IPS DF 6.9 (cell line): ENCODE data around the gene CCT8.
"Not testable (repeated sequence)": the region's sequence is repeated elsewhere in the genome, so short reads cannot be mapped to it uniquely, and the experiment has no call there.

Source experiments
- DNase-seq: peaks from one replicate; pipeline ENCODE4 v3.0.0-alpha.2; 2013; ENCODE audit warnings: low read depth, low spot score
- H3K27ac ChIP-seq: one replicate; pipeline ENCODE4 v1.5.1; 2013; ENCODE audit warnings: low read length, control low read depth
- H3K27me3 ChIP-seq: 2 replicates; pipeline ENCODE4 v1.6.1; 2013; ENCODE audit warnings: mild to moderate bottlenecking, low read length; ENCODE audit not compliant: control insufficient read depth, insufficient read depth
- H3K36me3 ChIP-seq: 2 replicates; pipeline ENCODE4 v1.6.1; 2013; ENCODE audit warnings: low read length; ENCODE audit not compliant: control insufficient read depth, insufficient read depth
- H3K4me1 ChIP-seq: 2 replicates; pipeline ENCODE4 v1.6.1; 2013; ENCODE audit warnings: low read length; ENCODE audit not compliant: control insufficient read depth, insufficient read depth
- H3K4me3 ChIP-seq: 2 replicates; pipeline ENCODE4 v1.5.1; 2013; ENCODE audit warnings: mild to moderate bottlenecking, low read length
- H3K9me3 ChIP-seq: 2 replicates; pipeline ENCODE4 v1.6.1; 2013; ENCODE audit warnings: low read length, inconsistent platforms; ENCODE audit not compliant: control insufficient read depth, insufficient read depth
- WGBS: extraction: QIAGEN DNeasy Blood & Tissue Kit; methylation state at CpG from one replicate; pipeline ENCODE4 v1.1.7; 2013; ENCODE audit warnings: mixed read lengths, missing lambda C conversion rate; ENCODE audit not compliant: insufficient read length, insufficient coverage; 5-methylcytosine and 5-hydroxymethylcytosine counted together

Gene CCT8

DNA sequence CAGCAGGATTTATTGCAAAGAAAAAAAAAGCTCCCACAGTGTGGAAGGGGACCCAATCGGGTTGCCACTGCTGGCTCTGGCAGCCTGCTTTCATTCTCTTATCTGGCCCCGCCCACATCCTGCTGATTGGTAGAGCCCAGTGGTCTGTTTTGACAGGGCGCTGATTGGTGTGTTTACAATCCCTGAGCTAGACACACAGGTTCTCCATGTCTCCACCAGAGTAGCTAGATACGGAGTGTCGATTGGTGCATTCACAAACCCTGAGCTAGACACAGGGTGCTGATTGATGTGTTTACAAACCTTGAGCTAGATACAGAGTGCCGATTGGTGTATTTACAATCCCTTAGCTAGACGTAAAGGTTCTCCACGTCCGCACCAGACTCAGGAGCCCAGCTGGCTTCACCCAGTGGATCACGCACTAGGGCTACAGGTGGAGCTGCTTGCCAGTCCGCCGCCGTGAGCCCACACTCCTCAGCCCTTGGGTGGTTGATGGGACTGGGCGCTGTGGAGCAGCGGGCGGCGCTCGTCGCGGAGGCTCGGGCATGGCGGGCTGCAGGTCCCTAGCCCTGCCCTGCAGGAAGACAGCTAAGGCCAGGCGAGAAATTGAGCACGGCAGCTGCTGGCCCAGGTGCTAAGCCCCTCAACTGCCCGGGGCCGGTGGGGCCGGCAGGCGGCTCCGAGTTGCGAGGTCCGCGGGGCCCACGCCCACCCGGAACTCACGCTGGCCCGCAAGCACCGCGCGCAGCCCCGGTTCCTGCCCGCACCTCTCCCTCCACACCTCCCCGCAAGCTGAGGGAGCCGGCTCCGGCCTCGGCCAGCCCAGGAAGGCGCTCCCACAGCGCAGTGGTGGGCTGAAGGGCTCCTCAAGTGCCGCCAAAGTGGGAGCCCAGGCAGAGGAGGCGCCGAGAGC lies 3.5 kb upstream of the CCT8 start:
- no CpG with 5 or more reads among the region's 50 CpGs for WGBS
- H3K4me1 ChIP-seq, H3K36me3 ChIP-seq, DNase-seq, H3K27me3 ChIP-seq, H3K27ac ChIP-seq, H3K4me3 ChIP-seq, H3K9me3 ChIP-seq: not testable (repeated sequence)

DNA sequence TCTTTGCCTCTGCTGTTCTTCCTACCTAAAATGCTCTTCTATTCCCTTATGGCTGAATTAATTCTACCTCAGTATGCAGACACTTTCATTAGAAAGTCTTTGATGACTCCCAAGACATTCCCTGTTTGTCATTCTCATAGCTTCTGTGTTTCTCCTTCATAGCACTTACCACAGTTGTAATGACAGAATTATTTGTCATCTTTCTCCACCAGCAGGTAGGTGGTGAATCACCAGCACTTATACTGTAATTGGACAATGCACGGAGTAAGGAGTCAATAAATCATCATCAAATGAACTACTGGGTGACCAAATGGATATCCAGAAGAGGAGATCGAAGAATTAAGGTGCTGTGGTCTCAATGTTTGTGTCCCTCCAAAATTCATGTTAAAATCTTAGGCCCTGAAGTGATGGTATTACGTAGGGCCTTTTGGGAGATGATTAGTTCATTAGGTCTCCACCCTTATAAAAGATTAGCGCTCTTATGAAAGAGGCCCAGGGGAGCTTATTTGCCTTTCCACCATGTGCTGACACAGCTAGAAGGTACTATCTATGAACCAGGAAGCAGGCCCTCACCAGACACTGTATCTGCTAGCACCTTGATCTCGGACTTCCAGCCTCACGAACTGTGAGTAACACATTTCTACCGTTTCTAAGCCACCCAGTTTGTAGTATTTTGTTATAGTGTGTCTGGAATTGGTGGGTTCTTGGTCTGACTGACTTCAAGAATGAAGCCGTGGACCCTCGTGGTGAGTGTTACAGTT lies 2.4 kb upstream of the CCT8 start:
- Histone ChIP-seq H3K4me3 (no peak overlapping the region), H3K36me3 (no peaks in the 10 kb centered on the region), H3K27me3 (no peaks in the 10 kb centered on the region), H3K9me3 (no peaks in the 10 kb centered on the region), H3K4me1 (no peaks in the 10 kb centered on the region), H3K27ac (no peak overlapping the region)
- no CpG with 5 or more reads among the region's 9 CpGs for WGBS
- no peak for DNase-seq

DNA sequence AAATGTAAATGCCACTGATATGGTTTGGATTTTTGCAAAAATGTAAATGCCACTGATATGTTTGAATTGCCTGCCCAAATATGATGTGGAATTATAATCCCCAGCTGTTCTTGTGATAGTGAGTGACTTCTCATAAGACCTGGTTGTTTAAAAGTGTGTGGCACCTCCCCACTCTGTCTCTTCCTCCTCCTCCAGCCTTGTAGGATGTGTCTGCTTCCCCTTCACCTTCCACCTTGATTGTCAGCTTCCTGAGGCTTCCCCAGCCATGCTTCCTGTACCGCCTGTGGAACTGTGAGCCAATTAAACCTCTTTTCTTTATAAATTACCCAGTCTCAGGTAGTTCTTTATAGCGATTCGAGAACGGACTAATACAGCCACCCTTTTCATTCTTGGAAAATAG lies 1.3 kb upstream of the CCT8 start:
- no peaks in the 10 kb centered on the region for H3K4me1 ChIP-seq
- no peaks in the 10 kb centered on the region for H3K9me3 ChIP-seq
- WGBS, result no CpG with 5 or more reads among the region's 4 CpGs
- no peak overlapping the region for H3K27ac ChIP-seq
- H3K36me3 ChIP-seq, result no peaks in the 10 kb centered on the region
- DNase-seq, result no peak
- H3K4me3 ChIP-seq, result no peak overlapping the region
- no peaks in the 10 kb centered on the region for H3K27me3 ChIP-seq

DNA sequence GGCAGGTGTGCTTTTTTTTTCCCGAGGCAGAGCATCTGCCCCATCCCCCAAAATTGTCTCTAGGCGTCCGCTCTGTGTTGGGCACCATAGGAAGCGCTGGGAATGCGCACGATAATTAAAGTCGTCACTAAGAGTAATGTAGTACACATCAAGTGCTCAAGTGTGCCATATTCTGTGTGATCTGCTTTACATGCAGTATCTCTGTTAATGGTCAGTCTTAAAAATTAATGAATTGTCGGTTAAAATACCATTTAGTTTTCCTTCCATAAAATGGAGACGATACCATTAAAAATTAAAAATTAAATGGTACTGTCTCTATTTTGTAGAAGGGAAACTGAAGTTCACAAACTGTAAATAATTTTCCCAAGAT lies 544 bp upstream of the CCT8 start:
- Histone ChIP-seq H3K4me3 (peak overlapping the region; percentile 83; the same call in 1 of the 2 replicates), H3K4me1 (no peaks in the 10 kb centered on the region), H3K27ac (no peak overlapping the region), H3K9me3 (no peaks in the 10 kb centered on the region), H3K36me3 (no peaks in the 10 kb centered on the region), H3K27me3 (no peaks in the 10 kb centered on the region)
- DNase-seq, result no peak
- whole genome bisulfite sequencing, result no CpG with 5 or more reads among the region's 9 CpGs

DNA sequence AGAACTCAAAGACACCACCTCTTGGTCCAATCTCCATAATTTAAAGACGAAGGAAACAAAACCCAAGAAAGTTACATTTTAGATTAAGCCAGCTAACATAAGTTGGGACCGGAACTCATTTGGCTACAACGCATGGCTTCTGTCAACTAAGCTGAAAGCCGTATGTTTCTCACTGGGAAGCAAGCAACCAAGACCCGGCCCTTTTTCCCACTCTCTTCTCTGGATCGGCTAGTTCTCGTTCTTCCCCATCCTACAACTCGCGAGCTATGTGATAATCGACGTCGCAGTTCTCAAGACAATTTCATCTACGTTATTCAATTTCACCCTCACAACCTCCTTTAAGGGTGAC lies 601 bp downstream of the CCT8 start:
- Histone ChIP-seq H3K27ac (no peak overlapping the region), H3K4me1 (no peaks in the 10 kb centered on the region), H3K9me3 (no peaks in the 10 kb centered on the region), H3K4me3 (peak overlapping the region; percentile 79), H3K27me3 (no peaks in the 10 kb centered on the region), H3K36me3 (no peaks in the 10 kb centered on the region)
- no peak for DNase-seq
- WGBS, result no CpG with 5 or more reads among the region's 13 CpGs

DNA sequence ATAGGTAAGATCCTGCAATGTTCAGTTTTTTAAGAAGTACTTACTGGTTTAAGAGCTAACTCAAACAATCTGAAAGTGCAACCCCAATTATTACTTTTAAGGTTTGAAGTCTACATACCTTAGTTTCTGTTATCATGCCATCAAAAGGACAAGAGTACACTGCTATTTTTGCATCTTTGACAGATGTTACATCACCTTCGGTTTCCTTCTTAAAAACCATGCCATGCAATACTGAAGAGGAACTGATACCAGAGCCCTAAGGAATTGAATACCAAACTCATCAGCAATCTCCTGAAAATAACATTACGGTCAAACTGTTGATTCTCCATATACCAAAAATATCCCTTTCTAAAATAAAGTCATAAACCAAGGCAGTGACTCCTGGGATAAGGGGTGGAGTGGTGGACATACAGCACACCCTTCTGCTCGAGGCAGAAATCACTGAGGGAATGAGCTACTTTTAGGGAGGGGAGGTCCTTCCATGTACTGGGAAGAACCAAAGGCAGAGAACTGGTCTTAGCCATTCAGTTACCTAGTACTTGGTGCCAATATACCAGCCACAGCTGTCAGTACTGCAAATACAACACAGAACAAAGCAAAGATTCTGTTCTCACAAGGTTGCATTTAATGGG lies 8.5 kb downstream of the CCT8 start:
- H3K9me3 ChIP-seq, result no peaks in the 10 kb centered on the region
- no peak overlapping the region for H3K27ac ChIP-seq
- WGBS, result 100% methylated on average over 1 of the region's 3 CpGs
- H3K36me3 ChIP-seq, result peaks cover 18% of the 10 kb centered on the region; the same call in 1 of the 2 replicates
- H3K4me1 ChIP-seq, result no peaks in the 10 kb centered on the region
- no peak overlapping the region for H3K4me3 ChIP-seq
- DNase-seq, result no peak
- no peaks in the 10 kb centered on the region for H3K27me3 ChIP-seq

DNA sequence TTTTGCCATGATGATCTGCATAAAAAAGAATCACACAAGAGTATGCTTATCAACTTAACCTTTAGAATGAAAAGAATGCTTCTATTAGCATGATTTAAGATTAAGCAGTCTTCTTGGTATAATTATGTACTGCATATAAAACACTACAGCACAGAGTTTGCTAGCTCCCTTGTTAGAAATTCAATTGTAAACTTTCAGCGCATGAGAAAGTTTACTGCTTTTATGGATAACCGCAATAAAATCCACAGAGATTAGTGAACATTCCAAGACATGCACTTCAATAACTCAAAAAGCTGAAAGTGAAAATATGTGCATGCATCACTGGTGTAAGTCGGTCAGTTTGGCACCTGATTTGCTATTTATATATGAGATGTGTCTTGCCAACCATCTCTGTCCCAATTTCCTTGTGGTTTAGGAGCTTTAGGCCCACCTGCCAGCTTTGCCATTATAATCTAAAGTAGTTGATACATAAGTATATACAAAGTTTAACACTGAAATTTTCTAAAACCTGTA lies 16.9 kb downstream of the CCT8 start:
- Histone ChIP-seq H3K9me3 (no peaks in the 10 kb centered on the region), H3K4me3 (no peak overlapping the region), H3K27me3 (no peaks in the 10 kb centered on the region), H3K36me3 (peaks cover 4% of the 10 kb centered on the region; the same call in 1 of the 2 replicates), H3K27ac (no peak overlapping the region), H3K4me1 (no peaks in the 10 kb centered on the region)
- no peak for DNase-seq
- no CpG with 5 or more reads among the region's 3 CpGs for WGBS

DNA sequence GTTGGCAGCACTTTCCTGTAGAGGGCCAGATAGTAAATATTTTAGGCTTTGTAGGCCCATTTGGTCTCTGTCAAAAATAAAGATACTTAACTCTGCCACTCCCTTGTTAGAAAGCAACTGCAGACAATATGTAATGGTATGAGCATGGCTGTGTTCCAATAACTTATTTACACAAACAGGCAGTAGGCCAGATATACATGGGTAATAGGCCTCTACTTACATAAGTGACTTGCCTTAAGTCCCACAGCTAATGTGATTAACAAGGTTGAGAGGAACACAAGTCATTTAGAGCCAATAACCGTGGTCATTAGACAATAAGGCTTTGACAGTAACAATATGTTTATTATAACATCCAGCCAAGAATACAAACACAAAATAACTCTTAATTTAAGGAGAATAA lies 17.4 kb downstream of the CCT8 start:
- H3K27ac ChIP-seq, result no peak overlapping the region
- no CpG with 5 or more reads among the region's 1 CpG for WGBS
- peaks cover 2% of the 10 kb centered on the region; the same call in 1 of the 2 replicates for H3K36me3 ChIP-seq
- H3K27me3 ChIP-seq, result no peaks in the 10 kb centered on the region
- no peak overlapping the region for H3K4me3 ChIP-seq
- no peaks in the 10 kb centered on the region for H3K4me1 ChIP-seq
- no peaks in the 10 kb centered on the region for H3K9me3 ChIP-seq
- no peak for DNase-seq

DNA sequence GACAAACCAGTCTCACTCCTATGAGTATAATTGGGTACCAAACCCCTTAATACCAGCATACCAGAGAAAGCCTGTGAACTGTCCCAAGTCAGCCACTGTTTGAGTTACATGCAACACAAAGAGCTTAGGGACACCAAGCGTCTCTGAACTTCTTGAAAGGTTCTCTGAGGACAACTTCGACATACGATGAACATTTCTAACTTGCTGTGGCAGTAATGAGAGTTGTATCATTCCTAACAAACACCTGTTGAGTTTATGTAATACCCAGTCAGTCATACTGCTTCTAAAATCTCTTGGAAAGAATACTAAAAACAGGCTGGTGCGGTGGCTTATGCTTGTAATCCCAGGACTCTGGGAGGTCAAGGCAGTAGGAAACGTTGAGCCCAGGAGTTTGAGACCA lies 18.4 kb downstream of the CCT8 start:
- DNase-seq, result no peak
- no CpG with 5 or more reads among the region's 5 CpGs for WGBS
- H3K4me3 ChIP-seq, result no peak overlapping the region
- no peaks in the 10 kb centered on the region for H3K4me1 ChIP-seq
- H3K9me3 ChIP-seq, result no peaks in the 10 kb centered on the region
- no peak overlapping the region for H3K27ac ChIP-seq
- H3K27me3 ChIP-seq, result no peaks in the 10 kb centered on the region
- peaks cover 2% of the 10 kb centered on the region; the same call in 1 of the 2 replicates for H3K36me3 ChIP-seq

DNA sequence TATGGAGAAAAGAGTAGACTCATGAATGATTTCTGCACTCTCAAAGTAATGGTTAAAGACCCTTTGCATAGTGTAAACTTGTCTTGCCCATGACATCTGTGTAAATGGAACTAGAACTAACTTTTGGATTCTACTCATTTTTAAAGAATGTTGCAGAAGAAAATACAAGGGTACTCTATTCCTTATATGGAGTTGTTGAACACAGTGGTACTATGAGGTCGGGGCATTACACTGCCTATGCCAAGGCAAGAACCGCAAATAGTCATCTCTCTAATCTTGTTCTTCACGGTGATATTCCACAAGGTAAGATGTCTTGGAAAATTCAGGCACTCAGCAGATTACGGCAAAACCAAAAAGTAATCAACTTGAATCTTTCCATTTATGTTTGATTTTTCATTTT lies 19.8 kb downstream of the CCT8 start:
- Histone ChIP-seq H3K27ac (no peak overlapping the region), H3K27me3 (no peaks in the 10 kb centered on the region), H3K4me1 (no peaks in the 10 kb centered on the region), H3K36me3 (no peaks in the 10 kb centered on the region; the same call in 1 of the 2 replicates), H3K9me3 (no peaks in the 10 kb centered on the region), H3K4me3 (no peak overlapping the region)
- no CpG with 5 or more reads among the region's 4 CpGs for WGBS
- DNase-seq, result no peak
